Fibroblast of lung (primary cell): Measurements from ENCODE around the gene RPL18A.

Experiments
- EZH2 ChIP-seq: IDR thresholded peaks from 2 replicates; pipeline ENCODE4 v1.5.1; 2012; ENCODE audit warnings: low read length, control low read depth, mild to moderate bottlenecking; ENCODE audit errors: missing control alignments
- TF ChIP-seq, protein P1 (sequence below), 2 donors: IDR thresholded peaks in 1 of 2; conservative IDR thresholded peaks in 1 of 2; 1 replicate in 1 of 2; 2 replicates in 1 of 2; pipeline ENCODE4 v1.5.1; 2011 to 2012; ENCODE audit warnings: low read length in 2 of 2, control low read depth in 1 of 2, inconsistent platforms in 1 of 2, low read depth in 1 of 2, mild to moderate bottlenecking in 1 of 2

DNA sequence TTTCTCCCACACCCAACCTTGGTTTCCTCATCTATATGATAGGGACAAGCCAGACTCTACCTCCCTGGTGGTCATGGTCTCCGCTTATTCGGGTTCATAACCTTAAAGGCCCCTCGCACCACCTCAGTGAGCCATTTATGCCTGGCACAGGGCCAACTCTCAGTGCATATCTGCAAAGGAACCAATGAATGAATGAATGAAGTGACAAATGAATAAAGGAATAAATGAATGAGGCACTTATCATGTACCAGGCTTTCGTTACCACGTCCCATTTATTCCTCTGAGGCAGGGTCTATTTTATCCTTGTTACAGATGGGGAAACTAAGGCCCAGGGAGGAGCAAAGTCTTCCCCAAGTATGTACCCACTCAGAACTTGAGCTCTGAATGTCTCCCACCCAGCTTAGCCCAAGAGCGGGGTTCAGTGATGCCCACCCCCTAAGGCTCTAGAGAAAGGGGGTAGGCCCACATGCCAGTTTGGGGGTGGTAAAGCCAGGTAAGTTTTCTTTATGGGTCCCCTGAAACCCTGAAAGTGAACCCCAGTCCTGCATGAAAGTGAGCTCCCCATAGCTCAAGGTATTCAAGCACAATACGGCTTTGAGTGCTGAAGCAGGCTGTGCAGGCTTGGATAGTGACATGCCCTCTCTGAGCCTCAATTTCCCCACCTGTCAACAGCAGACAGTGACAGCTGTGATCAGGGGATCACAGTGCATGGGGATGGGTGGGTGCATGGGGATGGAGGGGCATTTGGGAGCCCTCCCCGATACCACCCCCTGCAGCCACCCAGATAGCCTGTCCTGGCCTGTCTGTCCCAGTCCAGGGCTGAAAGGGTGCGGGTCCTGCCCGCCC lies 11.5 kb downstream of the RPL18A start:
- TF ChIP-seq, protein P1, sequence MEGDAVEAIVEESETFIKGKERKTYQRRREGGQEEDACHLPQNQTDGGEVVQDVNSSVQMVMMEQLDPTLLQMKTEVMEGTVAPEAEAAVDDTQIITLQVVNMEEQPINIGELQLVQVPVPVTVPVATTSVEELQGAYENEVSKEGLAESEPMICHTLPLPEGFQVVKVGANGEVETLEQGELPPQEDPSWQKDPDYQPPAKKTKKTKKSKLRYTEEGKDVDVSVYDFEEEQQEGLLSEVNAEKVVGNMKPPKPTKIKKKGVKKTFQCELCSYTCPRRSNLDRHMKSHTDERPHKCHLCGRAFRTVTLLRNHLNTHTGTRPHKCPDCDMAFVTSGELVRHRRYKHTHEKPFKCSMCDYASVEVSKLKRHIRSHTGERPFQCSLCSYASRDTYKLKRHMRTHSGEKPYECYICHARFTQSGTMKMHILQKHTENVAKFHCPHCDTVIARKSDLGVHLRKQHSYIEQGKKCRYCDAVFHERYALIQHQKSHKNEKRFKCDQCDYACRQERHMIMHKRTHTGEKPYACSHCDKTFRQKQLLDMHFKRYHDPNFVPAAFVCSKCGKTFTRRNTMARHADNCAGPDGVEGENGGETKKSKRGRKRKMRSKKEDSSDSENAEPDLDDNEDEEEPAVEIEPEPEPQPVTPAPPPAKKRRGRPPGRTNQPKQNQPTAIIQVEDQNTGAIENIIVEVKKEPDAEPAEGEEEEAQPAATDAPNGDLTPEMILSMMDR (conservative IDR thresholded peaks at IDR 0.05 in 1 of 2, IDR thresholded peaks at IDR 0.05 in 1 of 2; ENCODE audit: low read depth in 1 of 2, low read length in 2 of 2): no peak
- TF ChIP-seq EZH2: peak; percentile 80
